Gastroesophageal sphincter (tissue), 4 donors: ENCODE data around the gene ZSWIM5. TPM values are rescaled to one million over a fixed set of nuclear protein-coding genes. Genes with fewer than 3 reads are reported as not detected.

Experiments used
- ATAC-seq: fragments of 150-250 bp; one replicate; pipeline ENCODE4 v1.9.1; 2016; ENCODE audit warnings: mild to moderate bottlenecking, moderate library complexity
- H3K27ac ChIP-seq, 4 donors: fragments of 200-600 bp; sonication (generic) in 3 of 4; 1 replicate in 3 of 4; 2 replicates in 1 of 4; pipeline ENCODE4 v1.5.1; 2016 to 2019
- H3K27me3 ChIP-seq: fragments of 200-600 bp; sonication (generic); one replicate; pipeline ENCODE4 v1.5.1; 2019
- H3K36me3 ChIP-seq, 2 donors: fragments of 200-600 bp; sonication (generic); one replicate each; pipeline ENCODE4 v1.5.1; 2019; ENCODE audit warnings: control low read depth in 1 of 2
- H3K4me1 ChIP-seq, 3 donors: fragments of 200-600 bp; sonication (generic); 1 replicate in 2 of 3; 2 replicates in 1 of 3; pipeline ENCODE4 v1.5.1; 2016 to 2019; ENCODE audit warnings: control low read depth in 2 of 3
- H3K4me3 ChIP-seq, 2 donors: fragments of 200-600 bp; sonication (generic); one replicate each; pipeline ENCODE4 v1.5.1; 2019; ENCODE audit warnings: mild to moderate bottlenecking in 1 of 2, moderate library complexity in 1 of 2
- H3K9me3 ChIP-seq, 3 donors: fragments of 200-600 bp; sonication (generic); one replicate each; pipeline ENCODE4 v1.5.1; 2017 to 2019; ENCODE audit warnings: control low read depth in 2 of 3
- CTCF ChIP-seq, 4 experiments: fragments of 200-600 bp in 2 of 4; fragments of 450-650 bp in 2 of 4; sonication (generic) in 1 of 4; IDR thresholded peaks; one replicate each; pipeline ENCODE4 v1.5.1; 2017 to 2019; ENCODE audit warnings: antibody characterized with exemption in 4 of 4, mild to moderate bottlenecking in 2 of 4, moderate library complexity in 2 of 4
- EP300 ChIP-seq: sonication (generic); formaldehyde crosslinking; IDR thresholded peaks from one replicate; pipeline ENCODE4 v1.6.1; 2017; ENCODE audit warnings: antibody characterized with exemption, mild to moderate bottlenecking
- POLR2A ChIP-seq, 2 donors: fragments of 450-650 bp; IDR thresholded peaks; one replicate each; pipeline ENCODE4 v1.6.1; 2017; ENCODE audit warnings: antibody characterized with exemption in 2 of 2, mild to moderate bottlenecking in 2 of 2, moderate library complexity in 1 of 2
- POLR2AphosphoS5 ChIP-seq: sonication (generic); formaldehyde crosslinking; IDR thresholded peaks from one replicate; pipeline ENCODE4 v1.6.1; 2017; ENCODE audit warnings: antibody characterized with exemption
- WGBS, 2 donors: methylation state at CpG; one replicate each; pipeline ENCODE4 v1.1.5; 2018; ENCODE audit warnings: low coverage in 1 of 2; 5-methylcytosine and 5-hydroxymethylcytosine counted together
- total RNA-seq, 4 donors: library from RNA; depleted of rRNA; stranded (reverse); fragments of >200 nt; gene quantifications; one replicate each; pipeline ENCODE4 v1.1.0, GENCODE V29; 2016

ZSWIM5 gene
- total RNA-seq, 4 donors from 2014 or later: 3.3 to 8.1 (median 5.8) TPM

- no peak overlapping the region for H3K27ac ChIP-seq
- 96 to 100% methylated on average over 2 of the region's 2 CpGs for WGBS, 2 donors
- ATAC-seq: no peak
- no peak for TF ChIP-seq POLR2AphosphoS5
- no peak for TF ChIP-seq POLR2A (IDR thresholded peaks at IDR 0.05)
- TF ChIP-seq EP300: no peak
- no peak for TF ChIP-seq CTCF (IDR thresholded peaks at IDR 0.05)
- peaks cover 0 to 87% of the 10 kb centered on the region in 2 donors for H3K36me3 ChIP-seq
- H3K4me1 ChIP-seq: peaks cover 0 to under 1% (median 0%) of the 10 kb centered on the region in 3 donors
- no peaks in the 10 kb centered on the region for H3K27me3 ChIP-seq
- H3K4me3 ChIP-seq: no peak overlapping the region
- no peaks in the 10 kb centered on the region for H3K9me3 ChIP-seq
These were observed 230.2 kb downstream of the ZSWIM5 start for GRCh38 chr1:44976252-44976651.

GRCh38 chr1:44973645-44974044 is 232.8 kb downstream of the ZSWIM5 start:
- no peak for TF ChIP-seq EP300
- TF ChIP-seq CTCF (IDR thresholded peaks at IDR 0.05): no peak
- no peak for TF ChIP-seq POLR2AphosphoS5
- no peak for TF ChIP-seq POLR2A (IDR thresholded peaks at IDR 0.05)
- Histone ChIP-seq H3K4me3 (no peak overlapping the region), H3K27me3 (no peaks in the 10 kb centered on the region), H3K27ac (no peak overlapping the region), H3K4me1 (peaks cover 0 to 16% (median 0%) of the 10 kb centered on the region in 3 donors), H3K36me3 (peaks cover 0 to 62% of the 10 kb centered on the region in 2 donors), H3K9me3 (no peaks in the 10 kb centered on the region)
- WGBS, 2 donors: 88 to 100% methylated on average over 1 of the region's 1 CpG
- ATAC-seq: no peak

- peaks cover 0 to 16% (median 0%) of the 10 kb centered on the region in 3 donors for H3K4me1 ChIP-seq
- WGBS, 2 donors: 29 to 33% methylated on average over 3 to 4 of the region's 4 CpGs
- TF ChIP-seq CTCF (IDR thresholded peaks at IDR 0.05): no peak
- TF ChIP-seq POLR2A (IDR thresholded peaks at IDR 0.05): no peak
- no peak for TF ChIP-seq EP300
- no peak for TF ChIP-seq POLR2AphosphoS5
- H3K9me3 ChIP-seq: no peaks in the 10 kb centered on the region
- no peaks in the 10 kb centered on the region for H3K27me3 ChIP-seq
- ATAC-seq: no peak
- H3K36me3 ChIP-seq: peaks cover 0 to 29% of the 10 kb centered on the region in 2 donors
- peak overlapping the region in 2 of 4 donors; percentile 11 to 21 for H3K27ac ChIP-seq
- H3K4me3 ChIP-seq: no peak overlapping the region
These were observed 236.1 kb downstream of the ZSWIM5 start for GRCh38 chr1:44970317-44970716.

Other genes with a start within 250 kb of the ZSWIM5 start
- gene EIF2B3, start 220.0 kb downstream of the ZSWIM5 start, total RNA-seq: 10 to 100 TPM; 19.9 to 30.4 (median 24.0) TPM
- gene HECTD3, start 195.3 kb downstream of the ZSWIM5 start, total RNA-seq: 10 to 100 TPM; 27.7 to 48.6 (median 37.5) TPM
- gene UROD, start 194.4 kb downstream of the ZSWIM5 start, total RNA-seq: 100 to 1,000 TPM in 2 of 4 donors, 10 to 100 TPM in 2; 81.8 to 115 (median 98.3) TPM
- under 1 TPM in 3 of 4 donors, not detected in 1; 0.35 to 0.93 (median 0.40) TPM for gene HPDL, start 120.3 kb upstream of the ZSWIM5 start, total RNA-seq
- 1 to 10 TPM; 7.0 to 9.9 (median 8.4) TPM for gene TOE1, start 133.6 kb upstream of the ZSWIM5 start, total RNA-seq
- 10 to 100 TPM; 15.3 to 22.6 (median 18.0) TPM for gene MUTYH, start 133.8 kb upstream of the ZSWIM5 start, total RNA-seq